ENCODE results near the gene NCOA1. TPM values are rescaled to one million over a fixed set of nuclear protein-coding genes. Genes with fewer than 3 reads are reported as not detected.

NCOA1 gene
- total and polyA plus RNA-seq, 2 experiments from 2014 or later, result 32.5 to 51.7 TPM

DNA sequence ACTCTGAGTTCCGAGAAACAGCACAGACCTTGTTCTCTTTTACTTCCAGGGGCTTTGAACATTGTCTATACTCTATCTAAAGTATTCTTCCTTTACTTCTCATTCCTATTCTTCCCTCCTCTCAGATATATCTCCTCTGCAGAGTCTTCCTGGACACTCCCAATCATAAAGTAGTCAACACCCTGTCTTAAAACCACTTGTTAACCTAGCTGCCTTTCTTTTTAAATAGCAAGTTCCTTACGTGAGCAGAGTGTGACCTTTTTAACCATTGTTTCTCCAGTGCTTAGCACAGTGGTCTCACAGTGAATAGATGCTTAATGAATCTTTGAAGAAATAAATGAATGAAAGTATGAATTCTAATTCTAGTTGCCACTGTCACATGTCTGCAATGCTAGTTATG, 254.8 kb downstream of the NCOA1 start:
- TF ChIP-seq, protein P1, sequence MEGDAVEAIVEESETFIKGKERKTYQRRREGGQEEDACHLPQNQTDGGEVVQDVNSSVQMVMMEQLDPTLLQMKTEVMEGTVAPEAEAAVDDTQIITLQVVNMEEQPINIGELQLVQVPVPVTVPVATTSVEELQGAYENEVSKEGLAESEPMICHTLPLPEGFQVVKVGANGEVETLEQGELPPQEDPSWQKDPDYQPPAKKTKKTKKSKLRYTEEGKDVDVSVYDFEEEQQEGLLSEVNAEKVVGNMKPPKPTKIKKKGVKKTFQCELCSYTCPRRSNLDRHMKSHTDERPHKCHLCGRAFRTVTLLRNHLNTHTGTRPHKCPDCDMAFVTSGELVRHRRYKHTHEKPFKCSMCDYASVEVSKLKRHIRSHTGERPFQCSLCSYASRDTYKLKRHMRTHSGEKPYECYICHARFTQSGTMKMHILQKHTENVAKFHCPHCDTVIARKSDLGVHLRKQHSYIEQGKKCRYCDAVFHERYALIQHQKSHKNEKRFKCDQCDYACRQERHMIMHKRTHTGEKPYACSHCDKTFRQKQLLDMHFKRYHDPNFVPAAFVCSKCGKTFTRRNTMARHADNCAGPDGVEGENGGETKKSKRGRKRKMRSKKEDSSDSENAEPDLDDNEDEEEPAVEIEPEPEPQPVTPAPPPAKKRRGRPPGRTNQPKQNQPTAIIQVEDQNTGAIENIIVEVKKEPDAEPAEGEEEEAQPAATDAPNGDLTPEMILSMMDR (IDR thresholded peaks at IDR 0.05; ENCODE audit: poor library complexity), result no peak
- no peak for TF ChIP-seq EZH2phosphoT487 (IDR thresholded peaks at IDR 0.05; ENCODE audit: low read depth, severe bottlenecking, unreplicated experiment)
- TF ChIP-seq EZH2 (IDR thresholded peaks at IDR 0.05; ENCODE audit: borderline replicate concordance), result no peak
- no peaks in the 10 kb centered on the region for H3K4me1 ChIP-seq (ENCODE audit: insufficient read depth)
- no peak overlapping the region for H3K4me3 ChIP-seq
- 79% methylated on average over 2 of the region's 2 CpGs for WGBS (ENCODE audit: low lambda C conversion rate, missing lambda C conversion rate)
- H3K27me3 ChIP-seq, result no peaks in the 10 kb centered on the region
- H3K27ac ChIP-seq, result no peak overlapping the region
- no peak overlapping the region for H2AFZ ChIP-seq
- H3K4me2 ChIP-seq, result no peak overlapping the region
- peaks cover 4% of the 10 kb centered on the region for H3K36me3 ChIP-seq (replicated peaks; ENCODE audit: insufficient read depth, low read depth)
- H3K9me2 ChIP-seq (replicated peaks; ENCODE audit: insufficient read depth), result no peaks in the 10 kb centered on the region
- H3K9me3 ChIP-seq (ENCODE audit: low read depth), result no peaks in the 10 kb centered on the region
- no peak for DNase-seq (ENCODE audit: low spot score)
- H4K20me1 ChIP-seq (ENCODE audit: insufficient read depth, poor library complexity, severe bottlenecking), result no peaks in the 10 kb centered on the region
- no peaks in the 10 kb centered on the region for H3K79me2 ChIP-seq

DNA sequence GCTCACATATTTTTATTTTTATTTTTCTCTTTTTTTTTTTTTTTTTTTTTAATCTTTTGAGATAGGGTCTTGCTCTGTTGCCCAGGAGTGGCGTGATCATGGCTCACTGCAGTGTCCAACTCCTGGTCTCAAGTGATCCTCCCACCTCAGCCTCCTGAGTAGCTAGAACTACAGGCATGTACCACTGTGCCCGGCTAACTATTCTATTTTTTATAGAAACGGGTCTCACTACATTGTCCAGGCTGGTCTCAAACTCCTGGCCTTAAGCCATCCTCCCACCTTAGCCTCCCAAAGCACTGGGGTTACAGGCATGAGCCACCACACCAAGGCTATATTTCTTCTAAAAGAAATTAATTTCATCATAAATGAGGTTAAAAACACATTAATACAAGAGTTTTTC, 256.2 kb downstream of the NCOA1 start:
- TF ChIP-seq EZH2 (IDR thresholded peaks at IDR 0.05; ENCODE audit: borderline replicate concordance) (no peak), EZH2phosphoT487 (IDR thresholded peaks at IDR 0.05; ENCODE audit: low read depth, severe bottlenecking, unreplicated experiment) (no peak)
- H2AFZ ChIP-seq, result no peak overlapping the region
- H3K4me3 ChIP-seq, result no peak overlapping the region
- no peak overlapping the region for H3K27ac ChIP-seq
- H3K36me3 ChIP-seq (replicated peaks; ENCODE audit: insufficient read depth, low read depth), result peaks cover 4% of the 10 kb centered on the region
- no peaks in the 10 kb centered on the region for H3K27me3 ChIP-seq
- no peaks in the 10 kb centered on the region for H3K9me3 ChIP-seq (ENCODE audit: low read depth)
- no peaks in the 10 kb centered on the region for H3K9me2 ChIP-seq (replicated peaks; ENCODE audit: insufficient read depth)
- H3K4me1 ChIP-seq (ENCODE audit: insufficient read depth), result no peaks in the 10 kb centered on the region
- DNase-seq (ENCODE audit: low spot score), result no peak
- H3K4me2 ChIP-seq, result no peak overlapping the region
- 100% methylated on average over 3 of the region's 3 CpGs for WGBS (ENCODE audit: low lambda C conversion rate, missing lambda C conversion rate)
- H3K79me2 ChIP-seq, result no peaks in the 10 kb centered on the region
- no peaks in the 10 kb centered on the region for H4K20me1 ChIP-seq (ENCODE audit: insufficient read depth, poor library complexity, severe bottlenecking)

DNA sequence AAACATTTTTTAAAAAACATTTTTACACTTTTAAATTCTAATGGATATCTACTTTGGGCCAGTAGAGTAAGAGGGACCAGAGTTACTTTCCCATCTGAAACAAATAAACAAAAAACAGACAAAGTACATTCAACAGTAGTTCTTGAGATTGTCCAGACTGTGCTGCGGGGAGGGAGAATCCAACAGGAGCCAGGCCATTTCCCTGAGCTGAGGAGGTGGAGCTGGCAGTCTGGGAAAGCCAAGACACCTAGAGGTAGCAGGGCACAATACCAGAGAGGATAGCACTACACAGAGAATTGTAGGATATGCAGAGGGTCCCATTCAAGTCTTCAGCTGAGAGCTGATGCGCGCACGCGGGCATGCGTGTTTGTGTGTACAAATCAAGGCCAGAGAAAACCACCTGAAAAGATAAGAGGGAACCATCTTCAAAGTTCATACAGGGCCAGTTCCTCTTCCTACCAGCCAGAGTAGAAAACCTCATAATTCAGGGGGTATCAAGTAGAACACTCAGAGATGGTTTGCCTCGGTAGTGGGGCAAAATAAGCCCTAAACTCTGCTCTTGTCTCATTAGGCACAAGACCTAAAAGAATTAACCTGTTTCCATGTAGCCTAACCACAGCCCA, 258.1 kb downstream of the NCOA1 start:
- Histone ChIP-seq H3K4me3 (no peak overlapping the region), H3K4me2 (no peak overlapping the region)

More for the DNA sequence above, 258.1 kb downstream of the NCOA1 start:
- Histone ChIP-seq H2AFZ (no peak overlapping the region), H3K27ac (no peak overlapping the region), H3K79me2 (no peaks in the 10 kb centered on the region), H3K9me2 (replicated peaks; ENCODE audit: insufficient read depth) (no peaks in the 10 kb centered on the region), H3K27me3 (no peaks in the 10 kb centered on the region), H3K36me3 (replicated peaks; ENCODE audit: insufficient read depth, low read depth) (peaks cover 4% of the 10 kb centered on the region), H4K20me1 (ENCODE audit: insufficient read depth, poor library complexity, severe bottlenecking) (no peaks in the 10 kb centered on the region), H3K4me1 (ENCODE audit: insufficient read depth) (no peaks in the 10 kb centered on the region), H3K9me3 (ENCODE audit: low read depth) (no peaks in the 10 kb centered on the region)
- WGBS (ENCODE audit: low lambda C conversion rate, missing lambda C conversion rate), result 90% methylated on average over 7 of the region's 7 CpGs
- TF ChIP-seq, protein P1 (IDR thresholded peaks at IDR 0.05; ENCODE audit: poor library complexity), result no peak
- TF ChIP-seq EZH2phosphoT487 (IDR thresholded peaks at IDR 0.05; ENCODE audit: low read depth, severe bottlenecking, unreplicated experiment) (no peak), EZH2 (IDR thresholded peaks at IDR 0.05; ENCODE audit: borderline replicate concordance) (no peak)
- DNase-seq (ENCODE audit: low spot score), result no peak
